ENCODE measurements around the gene CST1.

Gene CST1

GRCh38 chr20:23700931-23701330 lies 49.8 kb downstream of the CST1 start:
- DNase-seq, result no peak

DNA sequence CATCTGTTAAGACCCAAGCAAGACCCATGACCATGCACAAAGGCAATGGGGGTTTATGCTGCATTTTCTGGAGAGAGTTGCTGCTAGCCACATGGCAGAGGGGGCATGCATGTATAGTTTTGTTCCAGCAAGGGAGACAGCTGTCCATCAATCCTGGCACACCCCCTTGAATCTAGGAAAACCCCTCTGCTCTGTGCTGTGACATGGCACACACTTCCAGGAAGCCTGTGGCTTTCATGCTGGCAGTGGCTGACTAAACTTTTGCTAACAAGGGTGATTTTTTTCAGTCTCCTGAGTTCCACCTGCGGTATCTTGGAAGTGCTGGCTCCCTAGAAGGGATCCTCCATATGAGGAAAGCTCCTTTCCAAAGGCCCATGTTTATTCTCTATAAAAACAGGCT lies 52.8 kb downstream of the CST1 start:
- DNase-seq, result no peak

Data from NCI-H2081 treated with DMSO at 0.1 percent for 48 hours (cell line).